A673 (cell line): ENCODE measurements around the gene CDH23.

Experiments
- CTCF ChIP-seq: fragments of 300-800, 200-600 bp; sonication (generic); conservative IDR thresholded peaks from 2 replicates; pipeline ENCODE4 v1.5.1; 2017; ENCODE audit warnings: low read depth, mild to moderate bottlenecking, antibody characterized with exemption, low read length, moderate library complexity, mixed read lengths
- EZH2 ChIP-seq: fragments of 200-600 bp; sonication (generic); IDR thresholded peaks from 2 replicates; pipeline ENCODE4 v1.6.1; 2017; ENCODE audit warnings: borderline replicate concordance, low read depth, mild to moderate bottlenecking, mixed read lengths, antibody characterized with exemption, low read length; ENCODE audit not compliant: poor library complexity, severe bottlenecking

GRCh38 chr10:71473671-71474599 lies 77.2 kb downstream of the CDH23 start:
- TF ChIP-seq CTCF (0 out of 2 replicates have a peak, but pooled peaks have one; percentile 16), EZH2 (no peak)
